Smooth muscle cell (in vitro differentiated cells): ENCODE data around the gene THAP8. TPM values are rescaled to one million over a fixed set of nuclear protein-coding genes. Genes with fewer than 3 reads are reported as not detected.
"Not testable (repeated sequence)": the region's sequence is repeated elsewhere in the genome, so short reads cannot be mapped to it uniquely, and the experiment has no call there.

Source experiments
- DNase-seq: peaks from one replicate; lab custom pipeline; 2025; ENCODE audit not compliant: unreplicated experiment; lab: John Stamatoyannopoulos, UW
- H2AFZ ChIP-seq: fragments of 200-600 bp; sonication (generic); 2 replicates; pipeline ENCODE4 v1.6.0; 2016; ENCODE audit warnings: antibody characterized with exemption, low read depth, mild to moderate bottlenecking
- H3F3A ChIP-seq: fragments of 200-600 bp; sonication (generic); 2 replicates; pipeline ENCODE4 v1.6.0; 2017; ENCODE audit warnings: antibody characterized with exemption, low read depth
- H3K27ac ChIP-seq: fragments of 200-600 bp; sonication (generic); 2 replicates; pipeline ENCODE4 v1.5.1; 2016; ENCODE audit warnings: low read depth, mild to moderate bottlenecking
- H3K27me3 ChIP-seq: fragments of 200-600 bp; sonication (generic); 2 replicates; pipeline ENCODE4 v1.6.1; 2016; ENCODE audit warnings: low read depth, mild to moderate bottlenecking
- H3K36me3 ChIP-seq: fragments of 200-600 bp; sonication (generic); 2 replicates; pipeline ENCODE4 v1.5.1; 2016; ENCODE audit warnings: low read depth
- H3K4me1 ChIP-seq: fragments of 200-600 bp; sonication (generic); 2 replicates; pipeline ENCODE4 v1.5.1; 2016; ENCODE audit warnings: low read depth
- H3K4me2 ChIP-seq: fragments of 200-600 bp; sonication (generic); 2 replicates; pipeline ENCODE4 v1.6.0; 2016; ENCODE audit warnings: mild to moderate bottlenecking
- H3K4me3 ChIP-seq: fragments of 200-600 bp; sonication (generic); 2 replicates; pipeline ENCODE4 v1.5.1; 2016; ENCODE audit warnings: mild to moderate bottlenecking
- H3K79me2 ChIP-seq: fragments of 200-600 bp; sonication (generic); 2 replicates; pipeline ENCODE4 v1.6.0; 2016; ENCODE audit warnings: low read depth, mild to moderate bottlenecking
- H3K9ac ChIP-seq: fragments of 200-600 bp; sonication (generic); 2 replicates; pipeline ENCODE4 v1.6.0; 2016; ENCODE audit warnings: low read depth
- H3K9me3 ChIP-seq: fragments of 200-600 bp; sonication (generic); replicated peaks from 2 replicates; pipeline ENCODE4 v1.5.1; 2016; ENCODE audit warnings: low read depth
- H4K20me1 ChIP-seq: fragments of 200-600 bp; sonication (generic); 2 replicates; pipeline ENCODE4 v1.6.0; 2016; ENCODE audit warnings: low read depth
- WGBS: methylation state at CpG from one replicate; pipeline ENCODE4 v1.1.7; 2016; ENCODE audit warnings: low lambda C conversion rate; 5-methylcytosine and 5-hydroxymethylcytosine counted together
- polyA plus RNA-seq: library from polyadenylated mRNA; unstranded; fragments of >200 nt; fragmentation: Nextera tagmentation; extraction: Ambion mirVana; gene quantifications from 2 replicates; pipeline ENCODE4 v1.2.1, GENCODE V29; 2016
- total RNA-seq: library from RNA; depleted of rRNA; stranded (reverse); fragments of >200 nt; gene quantifications from 2 replicates; pipeline ENCODE4 v1.2.3, GENCODE V29; 2014
- TF ChIP-seq, protein P1 (sequence below): fragments of 200-600 bp; sonication (generic); IDR thresholded peaks from 2 replicates; pipeline ENCODE4 v1.5.1; 2017; ENCODE audit warnings: borderline replicate concordance, mild to moderate bottlenecking, antibody characterized with exemption; ENCODE audit not compliant: insufficient read depth, poor library complexity, severe bottlenecking

The THAP8 gene
- total and polyA plus RNA-seq, 2 experiments from 2014 or later = 9.3 to 13.1 TPM

DNA sequence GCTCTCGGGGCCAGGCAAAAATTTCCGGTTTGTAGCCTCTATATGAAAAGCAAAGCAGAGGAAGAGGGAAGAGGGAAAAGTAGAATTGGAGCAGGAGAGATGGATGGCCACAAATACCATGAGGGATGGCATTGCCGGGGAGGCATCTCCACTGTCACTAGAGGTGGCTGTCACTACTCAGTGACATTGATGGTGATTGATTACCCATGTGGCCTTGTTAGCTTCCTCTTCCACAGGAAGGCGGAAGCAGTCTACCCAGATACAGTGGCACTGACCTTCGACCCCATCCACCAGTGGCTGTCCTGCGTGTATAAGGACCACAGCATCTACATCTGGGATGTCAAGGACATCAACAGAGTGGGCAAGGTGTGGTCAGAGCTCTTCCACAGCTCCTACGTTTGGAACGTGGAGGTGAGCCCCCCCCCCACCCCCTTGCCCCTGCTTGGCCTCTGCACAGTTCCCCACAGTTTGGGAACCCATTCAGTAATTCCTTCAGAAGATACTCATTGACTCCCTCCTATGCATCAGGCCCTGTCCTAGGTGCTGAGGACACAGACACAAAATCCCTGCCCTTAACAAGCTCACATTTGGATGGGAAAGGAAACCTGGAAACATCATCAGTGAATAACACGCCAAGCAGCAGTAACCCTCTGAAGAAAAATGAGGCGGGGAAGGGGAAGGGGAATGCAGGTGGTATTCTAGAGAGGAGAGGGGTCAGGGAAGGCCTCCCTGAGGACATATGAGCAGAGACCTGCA lies 19.2 kb upstream of the THAP8 start:
- Histone ChIP-seq H3K9ac (no peak overlapping the region), H3K4me2 (no peak overlapping the region), H4K20me1 (no peaks in the 10 kb centered on the region), H3K9me3 (no peaks in the 10 kb centered on the region), H3K4me3 (no peak overlapping the region), H3K36me3 (no peaks in the 10 kb centered on the region), H3K27me3 (no peaks in the 10 kb centered on the region), H3K4me1 (no peaks in the 10 kb centered on the region), H3F3A (no peaks in the 10 kb centered on the region), H3K27ac (no peak overlapping the region), H2AFZ (no peak overlapping the region), H3K79me2 (no peaks in the 10 kb centered on the region)
- WGBS = 90% methylated on average over 10 of the region's 10 CpGs
- no peak for DNase-seq
- TF ChIP-seq, protein P1, sequence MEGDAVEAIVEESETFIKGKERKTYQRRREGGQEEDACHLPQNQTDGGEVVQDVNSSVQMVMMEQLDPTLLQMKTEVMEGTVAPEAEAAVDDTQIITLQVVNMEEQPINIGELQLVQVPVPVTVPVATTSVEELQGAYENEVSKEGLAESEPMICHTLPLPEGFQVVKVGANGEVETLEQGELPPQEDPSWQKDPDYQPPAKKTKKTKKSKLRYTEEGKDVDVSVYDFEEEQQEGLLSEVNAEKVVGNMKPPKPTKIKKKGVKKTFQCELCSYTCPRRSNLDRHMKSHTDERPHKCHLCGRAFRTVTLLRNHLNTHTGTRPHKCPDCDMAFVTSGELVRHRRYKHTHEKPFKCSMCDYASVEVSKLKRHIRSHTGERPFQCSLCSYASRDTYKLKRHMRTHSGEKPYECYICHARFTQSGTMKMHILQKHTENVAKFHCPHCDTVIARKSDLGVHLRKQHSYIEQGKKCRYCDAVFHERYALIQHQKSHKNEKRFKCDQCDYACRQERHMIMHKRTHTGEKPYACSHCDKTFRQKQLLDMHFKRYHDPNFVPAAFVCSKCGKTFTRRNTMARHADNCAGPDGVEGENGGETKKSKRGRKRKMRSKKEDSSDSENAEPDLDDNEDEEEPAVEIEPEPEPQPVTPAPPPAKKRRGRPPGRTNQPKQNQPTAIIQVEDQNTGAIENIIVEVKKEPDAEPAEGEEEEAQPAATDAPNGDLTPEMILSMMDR = no peak

DNA sequence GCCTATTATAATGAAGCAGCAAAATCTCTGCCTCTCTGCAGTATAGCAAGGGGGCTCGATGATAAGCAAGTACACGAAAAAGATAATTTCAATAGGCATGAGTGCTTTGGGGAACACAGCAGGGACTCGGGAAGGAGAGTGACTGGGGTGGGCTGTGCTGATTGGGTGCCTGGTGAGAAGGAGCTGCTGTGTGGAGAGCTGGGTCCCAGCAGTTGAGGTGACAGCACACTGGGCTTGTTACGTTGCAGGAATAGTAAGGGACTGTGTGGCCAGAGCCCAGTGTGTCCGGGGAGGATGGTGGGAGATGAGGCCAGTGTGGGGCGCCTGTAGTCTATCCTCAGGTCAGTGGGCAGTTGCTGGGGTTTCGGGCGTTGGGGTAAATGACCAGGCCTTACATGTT lies 18.0 kb upstream of the THAP8 start:
- H3K9ac ChIP-seq = no peak overlapping the region
- H3F3A ChIP-seq = no peaks in the 10 kb centered on the region
- TF ChIP-seq, protein P1 = no peak
- H3K4me2 ChIP-seq = no peak overlapping the region
- no peaks in the 10 kb centered on the region for H3K4me1 ChIP-seq
- no peaks in the 10 kb centered on the region for H4K20me1 ChIP-seq
- H3K9me3 ChIP-seq = no peaks in the 10 kb centered on the region
- H3K36me3 ChIP-seq = no peaks in the 10 kb centered on the region
- no peak overlapping the region for H2AFZ ChIP-seq
- H3K4me3 ChIP-seq = no peak overlapping the region
- H3K27me3 ChIP-seq = no peaks in the 10 kb centered on the region
- H3K27ac ChIP-seq = no peak overlapping the region
- H3K79me2 ChIP-seq = no peaks in the 10 kb centered on the region
- no peak for DNase-seq
- 91% methylated on average over 8 of the region's 8 CpGs for WGBS

DNA sequence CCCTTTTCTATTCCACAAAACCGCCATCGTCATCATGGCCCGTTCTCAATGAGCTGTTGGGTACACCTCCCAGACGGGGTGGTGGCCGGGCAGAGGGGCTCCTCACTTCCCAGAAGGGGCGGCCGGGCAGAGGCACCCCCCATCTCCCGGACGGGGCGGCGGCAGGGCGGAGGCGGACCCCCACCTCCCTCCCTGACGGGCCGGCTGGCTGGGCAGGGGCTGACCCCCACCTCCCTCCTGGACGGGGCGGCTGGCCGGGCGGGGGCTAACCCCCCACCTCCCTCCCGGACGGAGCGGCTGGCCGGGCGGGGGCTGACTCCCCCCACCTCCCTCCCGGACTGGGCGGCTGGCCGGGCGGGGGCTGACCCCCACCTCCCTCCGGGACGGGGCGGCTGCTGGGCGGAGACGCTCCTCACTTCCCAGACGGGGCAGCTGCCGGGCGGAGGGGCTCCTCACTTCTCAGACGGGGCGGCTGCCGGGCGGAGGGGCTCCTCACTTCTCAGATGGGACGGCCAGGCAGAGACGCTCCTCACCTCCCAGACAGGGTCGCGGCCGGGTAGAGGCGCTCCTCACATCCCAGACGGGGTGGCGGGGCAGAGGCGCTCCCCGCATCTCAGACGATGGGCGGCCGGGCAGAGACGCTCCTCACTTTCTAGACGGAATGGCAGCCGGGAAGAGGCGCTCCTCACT lies 14.9 kb upstream of the THAP8 start:
- H3K9ac ChIP-seq, H3K36me3 ChIP-seq, H3K27ac ChIP-seq, H4K20me1 ChIP-seq, DNase-seq, H2AFZ ChIP-seq, H3K79me2 ChIP-seq, H3K4me2 ChIP-seq, H3K9me3 ChIP-seq, H3K27me3 ChIP-seq, H3K4me3 ChIP-seq, H3K4me1 ChIP-seq, H3F3A ChIP-seq: not testable (repeated sequence)
- WGBS = 97% methylated on average over 27 of the region's 57 CpGs

DNA sequence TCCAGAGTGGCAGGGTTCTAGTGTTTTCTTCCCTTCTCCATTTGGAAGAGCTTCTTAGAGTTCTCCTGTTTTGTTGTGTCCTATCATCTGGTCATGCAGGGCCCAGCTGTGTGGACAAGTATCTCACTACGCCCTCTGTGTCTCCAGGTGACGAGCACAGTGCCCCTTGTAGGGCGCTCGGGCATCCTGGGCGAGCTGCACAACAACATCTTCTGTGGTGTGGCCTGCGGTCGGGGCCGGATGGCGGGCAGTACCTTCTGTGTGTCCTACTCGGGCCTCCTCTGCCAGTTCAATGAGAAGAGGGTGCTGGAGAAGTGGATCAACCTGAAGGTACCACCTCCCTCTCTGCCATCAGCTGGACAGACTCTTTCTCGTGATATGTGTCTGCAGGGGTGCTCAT lies 13.6 kb upstream of the THAP8 start:
- no peaks in the 10 kb centered on the region for H3K4me1 ChIP-seq
- H3K27ac ChIP-seq = no peak overlapping the region
- H4K20me1 ChIP-seq = no peaks in the 10 kb centered on the region
- no peaks in the 10 kb centered on the region for H3K79me2 ChIP-seq
- H3K27me3 ChIP-seq = no peaks in the 10 kb centered on the region
- no peaks in the 10 kb centered on the region for H3K9me3 ChIP-seq
- TF ChIP-seq, protein P1 = no peak
- no peak overlapping the region for H3K4me2 ChIP-seq
- H3F3A ChIP-seq = no peaks in the 10 kb centered on the region
- H2AFZ ChIP-seq = no peak overlapping the region
- no peak overlapping the region for H3K9ac ChIP-seq
- H3K36me3 ChIP-seq = no peaks in the 10 kb centered on the region
- WGBS = 93% methylated on average over 11 of the region's 11 CpGs
- DNase-seq = no peak
- no peak overlapping the region for H3K4me3 ChIP-seq
